Measurements from ENCODE around the gene BAHCC1.

The BAHCC1 gene

GRCh38 chr17:81388612-81389367, 6.5 kb upstream of the BAHCC1 start:
- no peak for TF ChIP-seq CTCF (IDR thresholded peaks at IDR 0.05; ENCODE audit: low read depth, low read length)
- no peak for DNase-seq (ENCODE audit: low read depth in 2 of 2)
- H3K4me3 ChIP-seq (replicated peaks in 1 of 2; ENCODE audit: low read depth in 2 of 2, low read length in 2 of 2), result no peak overlapping the region

GRCh38 chr17:81389585-81389984, 5.7 kb upstream of the BAHCC1 start:
- no peak overlapping the region for H3K4me3 ChIP-seq (replicated peaks in 1 of 2; ENCODE audit: low read depth in 2 of 2, low read length in 2 of 2)
- no peak for DNase-seq (ENCODE audit: low read depth in 2 of 2)
- no peak for TF ChIP-seq CTCF (IDR thresholded peaks at IDR 0.05; ENCODE audit: low read depth, low read length)

DNA sequence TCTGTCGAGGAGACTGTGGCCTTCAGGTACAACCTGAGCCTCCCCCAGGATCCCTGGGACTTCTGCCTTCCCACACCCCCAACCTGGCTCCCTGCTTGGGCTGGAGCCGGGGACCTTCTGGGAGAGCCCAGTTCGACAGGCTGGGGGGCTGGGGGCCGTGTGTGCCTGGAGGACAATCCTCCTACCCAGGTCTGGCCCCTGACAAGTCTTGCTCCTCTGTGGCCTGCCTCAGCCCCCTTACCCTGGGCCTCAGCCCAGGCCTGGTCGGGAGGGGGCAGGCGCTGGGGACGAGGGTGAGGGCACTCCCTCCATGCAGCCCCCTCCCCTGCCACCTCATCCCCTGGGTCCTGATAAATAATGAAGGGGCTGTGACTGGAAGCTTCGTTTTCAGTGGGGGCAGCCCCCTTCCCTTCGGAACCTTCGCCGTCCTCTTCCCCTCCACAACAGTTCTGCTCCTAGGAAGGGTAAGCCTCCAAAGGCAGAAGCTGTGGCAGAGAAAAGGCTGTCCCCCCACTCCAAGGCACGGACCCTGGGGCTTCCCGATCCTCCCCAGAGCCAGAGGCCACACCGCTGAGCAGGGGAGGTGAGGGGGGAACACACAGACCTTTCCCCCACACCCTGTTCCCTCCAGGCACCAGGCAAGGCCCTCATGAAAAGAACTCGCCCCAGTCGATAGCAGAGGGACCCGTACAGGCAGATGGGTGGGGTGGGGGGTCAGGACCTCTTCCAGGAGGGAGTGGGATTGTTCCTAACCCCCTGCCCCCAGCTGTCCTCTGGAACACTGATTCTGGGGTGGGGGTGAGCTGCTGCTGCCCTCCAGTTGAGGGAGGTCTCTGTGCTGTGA, 5.0 kb upstream of the BAHCC1 start:
- no peak for DNase-seq (ENCODE audit: low read depth in 2 of 2)
- no peak overlapping the region for H3K4me3 ChIP-seq (replicated peaks in 1 of 2; ENCODE audit: low read depth in 2 of 2, low read length in 2 of 2)
- no peak for TF ChIP-seq CTCF (IDR thresholded peaks at IDR 0.05; ENCODE audit: low read depth, low read length)

DNA sequence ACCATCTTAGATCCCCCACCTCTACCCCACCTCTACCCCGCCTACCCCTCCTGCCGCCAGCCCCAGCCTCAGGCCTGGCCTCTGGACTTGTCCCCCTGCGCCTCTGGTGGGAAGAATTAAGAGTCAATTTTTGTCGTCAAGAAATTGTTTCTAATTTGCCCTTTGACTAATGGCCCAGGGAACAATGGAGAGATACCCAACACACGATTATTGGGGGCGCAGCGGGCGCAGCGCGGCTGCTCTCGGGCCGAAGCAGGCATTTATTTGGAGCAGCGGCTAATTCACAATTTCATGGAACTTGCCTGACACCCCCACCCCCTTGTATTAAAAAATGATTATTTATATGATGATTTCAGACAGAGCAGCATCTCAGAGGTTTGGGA, 4.4 kb upstream of the BAHCC1 start:
- TF ChIP-seq CTCF (IDR thresholded peaks at IDR 0.05; ENCODE audit: low read depth, low read length), result no peak
- DNase-seq (ENCODE audit: low read depth in 2 of 2), result no peak
- H3K4me3 ChIP-seq (replicated peaks in 1 of 2; ENCODE audit: low read depth in 2 of 2, low read length in 2 of 2), result no peak overlapping the region

- TF ChIP-seq CTCF (IDR thresholded peaks at IDR 0.05; ENCODE audit: low read depth, low read length), result no peak
- no peak for DNase-seq (ENCODE audit: low read depth in 2 of 2)
- H3K4me3 ChIP-seq (replicated peaks in 1 of 2; ENCODE audit: low read depth in 2 of 2, low read length in 2 of 2), result no peak overlapping the region
Observed at GRCh38 chr17:81391293-81391935, 3.8 kb upstream of the BAHCC1 start.

DNA sequence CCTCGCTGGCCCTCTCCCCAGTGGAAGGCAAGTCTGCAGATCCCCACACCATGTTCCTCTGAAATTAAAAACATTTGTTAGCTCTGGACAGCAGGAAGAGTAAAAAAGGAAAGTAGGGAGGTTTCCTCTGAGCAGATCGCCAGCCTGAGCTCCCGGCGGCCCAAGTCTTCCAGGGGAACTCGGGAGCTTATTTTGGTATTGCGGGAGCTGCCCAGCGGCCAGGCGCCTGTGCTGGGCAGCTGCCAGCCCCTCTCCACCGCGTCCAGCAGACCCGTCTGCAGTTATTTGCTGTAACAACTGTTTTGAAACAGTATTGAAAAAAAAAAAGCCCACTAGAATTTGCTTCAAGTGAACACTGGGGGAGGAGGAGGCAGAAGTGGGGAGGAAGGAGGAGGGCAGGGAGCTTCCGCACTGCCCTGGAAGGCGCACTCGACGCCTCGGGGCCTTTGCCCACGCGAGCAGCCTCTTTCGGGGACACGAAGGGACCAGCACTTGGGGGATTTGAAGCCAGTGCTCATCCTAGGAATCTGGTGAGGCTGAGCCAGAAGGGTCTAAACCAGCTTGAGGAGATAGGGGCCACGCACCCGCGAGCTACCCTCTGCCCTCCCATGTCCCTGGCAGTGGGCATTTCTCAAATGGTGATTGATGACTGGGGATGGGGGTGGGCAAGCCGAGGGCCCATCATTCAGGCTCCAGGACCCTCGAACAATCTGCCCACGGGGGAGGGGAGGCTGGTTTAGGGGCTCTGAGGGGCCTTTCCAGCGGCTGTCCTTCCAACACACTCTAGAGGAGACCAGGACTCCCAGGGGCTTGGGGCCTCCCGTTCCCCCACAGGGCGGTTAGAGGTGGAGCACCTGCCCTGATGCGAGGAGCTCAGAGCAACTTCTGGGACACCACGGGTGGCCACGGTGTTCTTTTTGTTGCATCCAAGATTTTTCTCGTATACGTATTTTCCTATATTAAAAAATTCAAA, 3.0 kb upstream of the BAHCC1 start:
- no peak for TF ChIP-seq CTCF (IDR thresholded peaks at IDR 0.05; ENCODE audit: low read depth, low read length)
- H3K4me3 ChIP-seq (replicated peaks in 1 of 2; ENCODE audit: low read depth in 2 of 2, low read length in 2 of 2), result peak overlapping the region; percentile 57 to 63
- peak; percentile 50 to 93 for DNase-seq (ENCODE audit: low read depth in 2 of 2)
